GM10847 (cell line): ENCODE data around the gene ARAP1.

Source experiments
- POLR2A ChIP-seq: IDR thresholded peaks from 2 replicates; pipeline ENCODE4 v1.6.1; 2011; ENCODE audit not compliant: insufficient read length; ENCODE audit errors: extremely low read depth

ARAP1 gene

GRCh38 chr11:72696866-72697700, 55.1 kb downstream of the ARAP1 start:
- no peak for TF ChIP-seq POLR2A

- no peak for TF ChIP-seq POLR2A
These were observed 56.9 kb downstream of the ARAP1 start for GRCh38 chr11:72695354-72695753.

DNA sequence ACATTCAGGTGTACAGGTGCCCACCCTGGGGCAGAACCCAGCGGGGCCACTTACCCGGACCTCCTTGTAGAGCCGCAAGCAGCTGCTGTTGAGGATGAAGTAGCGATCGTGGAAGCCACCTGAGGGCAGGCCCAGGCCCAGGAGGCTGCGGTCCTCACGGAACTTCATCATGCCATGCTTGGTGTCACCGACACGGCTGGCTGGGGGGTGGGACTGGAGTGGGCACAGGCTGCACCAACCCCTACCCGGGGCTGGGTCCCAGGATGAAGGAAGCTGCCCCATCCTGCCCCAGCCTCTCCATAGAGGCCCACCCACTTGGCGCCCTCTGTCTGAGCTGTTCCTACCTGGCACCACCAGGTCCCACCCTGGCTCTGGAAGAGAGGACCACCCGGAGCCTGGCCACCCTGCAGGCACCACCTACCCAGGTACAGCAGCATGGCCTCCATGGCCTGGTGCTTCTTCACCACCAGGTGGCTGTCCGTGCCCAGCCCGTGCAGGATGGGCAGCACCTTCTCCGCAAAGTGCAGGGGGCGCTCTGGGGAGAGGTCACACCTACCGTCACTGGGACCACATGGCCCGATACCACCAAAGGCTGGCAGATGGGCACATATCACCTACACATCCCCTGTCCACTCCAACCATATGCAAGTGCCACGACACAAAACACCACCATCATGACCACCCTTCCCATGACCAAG, 58.8 kb downstream of the ARAP1 start:
- no peak for TF ChIP-seq POLR2A

GRCh38 chr11:72692498-72693237, 59.5 kb downstream of the ARAP1 start:
- TF ChIP-seq POLR2A: no peak

DNA sequence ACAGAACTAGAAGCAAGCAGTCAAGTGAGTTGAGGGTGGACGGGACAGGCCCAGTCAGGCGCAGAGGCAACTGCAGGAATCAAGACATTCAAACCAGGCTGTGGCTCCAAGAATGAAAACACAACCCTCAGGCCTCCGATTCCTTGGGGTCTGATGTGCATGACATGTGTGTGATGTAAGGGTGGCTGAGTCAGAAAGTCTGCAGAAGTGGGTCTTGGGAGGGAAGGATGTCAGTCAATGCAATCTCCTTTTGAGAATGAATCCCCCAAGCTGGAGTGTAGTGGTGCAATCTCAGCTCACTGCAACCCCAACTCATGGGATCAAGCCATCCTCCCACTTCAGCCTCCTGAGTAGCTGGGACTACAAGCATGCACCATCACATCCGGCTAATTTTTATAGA, 62.0 kb downstream of the ARAP1 start:
- no peak for TF ChIP-seq POLR2A

GRCh38 chr11:72688929-72689328, 63.3 kb downstream of the ARAP1 start:
- no peak for TF ChIP-seq POLR2A

GRCh38 chr11:72688486-72688885, 63.7 kb downstream of the ARAP1 start:
- TF ChIP-seq POLR2A: no peak

DNA sequence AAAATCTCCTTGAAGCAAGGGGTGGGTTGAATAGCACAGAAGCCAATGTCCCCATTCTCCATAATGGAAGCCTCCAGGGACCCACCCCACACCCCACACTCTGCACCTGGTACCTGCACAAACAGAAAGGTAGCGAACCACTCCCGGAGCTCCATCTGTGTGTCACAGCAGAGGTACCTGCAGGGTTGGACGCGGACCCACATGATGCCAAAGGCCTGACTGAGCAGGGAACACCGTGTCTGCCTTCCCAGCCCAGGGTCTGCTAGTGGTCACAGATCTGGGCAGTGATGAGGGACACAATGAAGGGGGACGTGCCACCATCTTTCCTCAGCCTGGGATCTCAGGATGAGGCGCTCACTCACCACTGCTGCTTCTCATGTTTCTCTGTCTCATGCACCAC, 64.9 kb downstream of the ARAP1 start:
- TF ChIP-seq POLR2A: no peak

- TF ChIP-seq POLR2A: no peak
These were observed 65.5 kb downstream of the ARAP1 start for GRCh38 chr11:72686639-72687220.

DNA sequence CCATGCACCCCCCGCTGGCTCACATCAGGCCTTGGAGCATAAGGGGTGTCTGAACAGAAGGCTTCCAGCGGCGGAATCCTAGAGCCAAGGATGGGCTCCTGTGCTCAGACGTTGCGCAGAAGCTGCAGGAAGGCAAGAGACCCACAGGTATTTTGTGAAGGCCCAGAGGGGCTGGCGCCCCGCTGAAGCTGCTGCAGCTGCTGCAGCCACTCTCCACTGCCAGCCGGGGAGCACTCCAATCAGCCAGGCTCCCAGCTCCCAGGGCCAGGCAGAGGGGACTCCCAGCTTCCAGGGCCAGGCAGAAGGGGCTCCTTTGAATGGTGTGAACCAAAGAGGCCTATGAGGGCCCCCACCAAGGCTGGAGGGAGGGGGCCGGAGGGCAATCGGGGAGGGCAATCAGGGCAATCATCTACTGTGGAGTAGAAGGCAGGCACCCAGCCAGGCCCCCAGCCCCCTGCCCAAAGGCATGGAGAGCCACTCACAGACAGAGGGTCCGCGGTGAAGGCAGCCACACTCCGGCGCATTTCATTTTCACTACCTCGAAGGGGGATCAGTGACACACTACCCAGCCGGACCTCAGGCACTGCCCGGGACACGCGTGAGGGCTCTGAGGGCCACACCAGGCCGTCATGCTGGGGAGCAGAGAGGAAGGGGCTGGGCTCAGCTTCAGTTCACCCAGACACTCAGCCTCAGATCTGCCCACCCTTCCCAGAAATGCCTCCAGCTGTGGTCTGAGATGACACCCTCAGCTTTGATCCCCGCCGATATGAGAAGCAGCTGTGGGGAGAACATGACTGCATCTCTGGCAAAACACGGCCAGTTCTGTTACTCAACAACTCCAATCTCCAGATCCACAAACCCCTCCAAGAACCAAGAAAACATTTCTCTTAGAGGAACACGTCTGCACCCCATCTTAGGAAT, 66.4 kb downstream of the ARAP1 start:
- no peak for TF ChIP-seq POLR2A

DNA sequence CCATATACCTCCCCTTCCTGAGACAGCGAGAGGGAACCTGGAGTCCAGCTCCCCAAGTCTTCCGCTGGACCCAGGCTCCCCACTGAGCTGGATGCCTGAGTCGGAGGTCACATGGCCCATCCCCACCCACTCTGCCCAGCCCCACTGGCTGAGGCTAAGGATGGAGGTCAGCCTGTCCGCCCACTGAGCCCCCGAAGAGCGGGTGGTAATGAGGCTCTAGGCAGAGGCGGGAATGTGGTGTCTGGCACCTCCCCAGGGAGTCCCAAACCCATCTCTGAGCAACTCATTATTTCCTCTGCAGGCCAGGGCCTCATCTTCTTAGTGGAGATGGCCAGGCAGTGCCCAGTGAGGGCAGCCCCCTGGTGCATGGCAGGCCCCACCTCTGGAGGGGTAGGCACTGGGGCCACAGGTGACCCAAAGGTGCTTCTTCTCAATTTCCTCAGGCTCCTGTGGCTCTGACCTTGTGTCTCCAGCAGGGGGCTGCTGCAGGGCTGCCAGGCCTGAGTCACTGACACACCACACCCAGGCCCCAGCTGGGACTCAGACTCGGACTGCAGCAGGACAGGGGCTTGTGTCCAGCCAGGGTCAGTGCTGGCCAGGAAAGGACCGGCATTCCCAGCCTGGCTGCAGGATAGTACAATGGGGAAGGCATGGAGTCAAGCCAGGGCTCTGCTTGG, 67.8 kb downstream of the ARAP1 start:
- TF ChIP-seq POLR2A: no peak

GRCh38 chr11:72683782-72684200, 68.4 kb downstream of the ARAP1 start:
- no peak for TF ChIP-seq POLR2A

DNA sequence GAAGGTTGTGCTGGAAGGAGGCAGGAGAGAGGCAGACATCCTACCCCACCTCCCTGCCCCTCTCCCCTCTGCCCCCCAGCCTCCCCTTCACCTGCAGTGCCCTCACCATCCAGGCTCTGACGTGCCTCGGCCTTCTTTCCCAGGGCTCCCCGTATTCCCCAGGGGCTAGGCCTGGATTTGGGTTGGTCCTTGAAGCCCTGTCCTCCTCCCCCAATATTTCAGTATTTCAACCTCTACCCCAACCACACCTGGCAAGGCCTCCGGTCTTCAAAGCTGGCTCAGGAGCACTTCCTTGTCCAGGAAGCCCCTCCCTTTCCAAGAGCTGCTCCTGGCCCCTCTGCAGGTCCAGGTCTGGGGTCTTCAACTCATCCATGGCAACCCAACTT, 69.4 kb downstream of the ARAP1 start:
- no peak for TF ChIP-seq POLR2A

GRCh38 chr11:72682238-72682857, 69.9 kb downstream of the ARAP1 start:
- TF ChIP-seq POLR2A: no peak
